ENCODE data around the gene AJAP1.

DNA sequence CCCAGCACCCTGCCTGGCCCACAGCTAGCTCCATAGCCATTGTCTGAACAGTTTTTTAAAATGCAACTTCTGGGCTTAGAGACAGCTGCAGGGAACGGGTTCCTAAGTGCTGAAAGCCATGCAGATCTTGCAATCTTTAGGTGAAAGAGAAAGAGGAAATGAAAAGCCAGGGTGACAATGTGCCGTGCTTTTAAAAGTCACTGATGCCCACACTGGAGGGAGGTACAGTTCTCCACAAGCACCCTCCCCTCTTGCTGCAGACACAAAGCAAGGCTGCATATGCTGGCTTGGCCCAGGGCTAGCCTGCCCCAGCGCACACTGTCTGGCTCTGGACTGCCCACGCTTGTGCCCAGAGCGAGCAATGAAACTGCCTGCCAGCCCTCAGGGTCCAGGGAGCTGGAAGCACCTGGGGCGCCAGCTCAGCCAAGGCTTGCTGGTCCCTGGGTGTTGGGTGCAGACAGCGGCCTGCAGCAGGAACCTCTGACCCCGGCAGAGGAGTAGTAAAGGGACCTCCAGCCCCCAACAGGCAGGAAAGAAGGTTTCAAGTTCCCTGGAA is 70.4 kb downstream of the AJAP1 start:
- no peak for TF ChIP-seq YY1 (IDR thresholded peaks at IDR 0.05; ENCODE audit: insufficient read depth, insufficient read length)
- TF ChIP-seq ZNF274 (IDR thresholded peaks at IDR 0.05; ENCODE audit: low read depth, low read length): no peak

All from NT2/D1 (cell line).